Esophagus (tissue), 2 donors: ENCODE measurements around the gene IPO4. TPM values are rescaled to one million over a fixed set of nuclear protein-coding genes. Genes with fewer than 3 reads are reported as not detected.
"Not testable (repeated sequence)": the region's sequence is repeated elsewhere in the genome, so short reads cannot be mapped to it uniquely, and the experiment has no call there.

ENCODE experiments used
- H3K27ac ChIP-seq, 2 donors: one replicate each; pipeline ENCODE4 v1.5.1; 2013; ENCODE audit warnings: low read depth in 2 of 2, mild to moderate bottlenecking in 2 of 2, inconsistent platforms in 1 of 2, low read length in 1 of 2, moderate library complexity in 1 of 2
- H3K27me3 ChIP-seq, 2 donors: one replicate each; pipeline ENCODE4 v1.6.1; 2013; ENCODE audit warnings: low read length in 2 of 2, control low read depth in 1 of 2, mild to moderate bottlenecking in 1 of 2; ENCODE audit not compliant: insufficient read depth in 2 of 2, control insufficient read depth in 1 of 2
- H3K36me3 ChIP-seq, 2 donors: one replicate each; pipeline ENCODE4 v1.6.1; 2013; ENCODE audit warnings: low read length in 1 of 2; ENCODE audit not compliant: control insufficient read depth in 2 of 2, insufficient read depth in 2 of 2
- H3K4me1 ChIP-seq, 2 donors: one replicate each; pipeline ENCODE4 v1.6.1; 2013; ENCODE audit warnings: low read length in 1 of 2; ENCODE audit not compliant: control insufficient read depth in 2 of 2, insufficient read depth in 2 of 2
- H3K4me3 ChIP-seq, 2 donors: one replicate each; pipeline ENCODE4 v1.5.1; 2013; ENCODE audit warnings: low read length in 2 of 2, mild to moderate bottlenecking in 2 of 2, low read depth in 1 of 2, moderate library complexity in 1 of 2
- H3K9me3 ChIP-seq, 2 donors: one replicate each; pipeline ENCODE4 v1.6.1; 2013; ENCODE audit warnings: mild to moderate bottlenecking in 2 of 2, low read depth in 1 of 2, low read length in 1 of 2, moderate library complexity in 1 of 2; ENCODE audit not compliant: control insufficient read depth in 2 of 2, insufficient read depth in 1 of 2
- WGBS, 2 donors: extraction: QIAGEN DNeasy Blood & Tissue Kit; methylation state at CpG; one replicate each; pipeline ENCODE4 v1.1.7; 2013; 5-methylcytosine and 5-hydroxymethylcytosine counted together
- polyA plus RNA-seq, 2 donors: library from polyadenylated mRNA; stranded (reverse); fragments of 200-250 nt; gene quantifications; one replicate each; pipeline ENCODE4 v1.2.3, GENCODE V29; 2013
- donor health status: healthy with polysubstance abuse.
- donor health status: Bipolar disorder and iron deficiency.

IPO4 gene
- polyA plus RNA-seq, 2 donors = 12.3 to 23.5 TPM

- no peak overlapping the region for H3K27ac ChIP-seq
- no peaks in the 10 kb centered on the region for H3K9me3 ChIP-seq
- peaks cover 23 to 25% of the 10 kb centered on the region in 2 donors for H3K36me3 ChIP-seq
- H3K4me3 ChIP-seq = no peak overlapping the region
- H3K27me3 ChIP-seq = no peaks in the 10 kb centered on the region
- no peaks in the 10 kb centered on the region for H3K4me1 ChIP-seq
- WGBS, 2 donors = 97% methylated on average over 11 of the region's 11 CpGs
Observed at GRCh38 chr14:24206260-24207103, 17.9 kb upstream of the IPO4 start.

DNA sequence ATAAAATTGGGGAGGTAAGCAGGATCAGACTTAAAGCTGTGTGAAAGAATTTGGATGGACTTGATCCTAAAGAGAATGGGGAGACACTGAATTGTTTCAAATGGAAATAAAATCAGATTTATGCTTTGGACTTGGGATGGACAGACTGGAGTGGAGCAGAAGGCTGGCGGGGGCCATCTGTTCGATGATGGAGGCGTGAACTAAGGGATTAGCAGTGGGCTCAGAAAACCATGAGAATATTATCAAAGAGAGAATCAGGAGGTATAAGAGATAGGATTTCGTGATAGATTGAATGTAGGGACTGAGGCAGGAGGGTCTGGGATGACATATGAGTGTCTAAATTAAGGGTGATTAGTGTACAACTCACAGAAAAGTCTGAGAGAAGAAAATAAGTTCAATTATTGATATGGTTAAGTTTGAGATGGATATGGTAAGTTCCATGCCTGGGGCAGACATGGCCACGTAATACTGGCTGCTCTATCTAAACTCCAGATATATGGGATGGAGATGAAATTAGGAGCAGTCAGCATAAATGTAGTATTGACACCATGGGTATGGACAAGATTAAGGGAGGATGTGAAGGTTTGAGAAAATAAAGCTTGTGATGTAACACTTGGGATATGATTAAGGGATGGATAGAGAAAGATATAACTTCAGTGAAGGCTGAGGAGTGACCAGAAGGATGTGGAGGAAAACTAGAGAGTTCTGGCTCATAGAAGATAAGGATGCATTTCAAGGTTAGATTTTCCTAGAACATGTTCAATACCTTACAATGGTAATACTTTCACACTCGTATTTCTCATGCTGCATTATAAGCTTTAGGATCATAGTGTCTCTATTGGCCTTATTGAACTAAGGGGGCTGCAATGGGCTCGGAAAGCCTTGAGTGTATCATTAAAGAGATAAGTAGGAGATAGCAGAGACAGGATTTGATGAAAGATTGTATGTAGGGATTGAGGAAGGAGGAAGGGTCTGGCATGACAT is 15.8 kb upstream of the IPO4 start:
- no peak overlapping the region for H3K27ac ChIP-seq
- peaks cover 9 to 14% of the 10 kb centered on the region in 2 donors for H3K36me3 ChIP-seq
- no peaks in the 10 kb centered on the region for H3K27me3 ChIP-seq
- H3K4me3 ChIP-seq = no peak overlapping the region
- WGBS, 2 donors = 90 to 95% methylated on average over 7 of the region's 7 CpGs
- H3K9me3 ChIP-seq = no peaks in the 10 kb centered on the region
- H3K4me1 ChIP-seq = no peaks in the 10 kb centered on the region

- not testable (repeated sequence) for H3K36me3 ChIP-seq, H3K27ac ChIP-seq, H3K27me3 ChIP-seq, H3K9me3 ChIP-seq, H3K4me3 ChIP-seq, H3K4me1 ChIP-seq
- 96 to 97% methylated on average over 16 of the region's 16 CpGs for WGBS, 2 donors
Observed at GRCh38 chr14:24203249-24203886, 14.8 kb upstream of the IPO4 start.

GRCh38 chr14:24202538-24202937 is 13.9 kb upstream of the IPO4 start:
- not testable (repeated sequence) for H3K4me1 ChIP-seq, H3K9me3 ChIP-seq, H3K4me3 ChIP-seq, H3K27ac ChIP-seq, H3K36me3 ChIP-seq, H3K27me3 ChIP-seq
- 91 to 94% methylated on average over 8 of the region's 8 CpGs for WGBS, 2 donors

- 84 to 86% methylated on average over 7 of the region's 7 CpGs for WGBS, 2 donors
- Histone ChIP-seq H3K27ac (no peak overlapping the region), H3K4me1 (peaks cover 0 to 3% of the 10 kb centered on the region in 2 donors), H3K9me3 (no peaks in the 10 kb centered on the region), H3K36me3 (no peaks in the 10 kb centered on the region), H3K4me3 (no peak overlapping the region), H3K27me3 (no peaks in the 10 kb centered on the region)
Observed at GRCh38 chr14:24198814-24199524, 10.4 kb upstream of the IPO4 start.

DNA sequence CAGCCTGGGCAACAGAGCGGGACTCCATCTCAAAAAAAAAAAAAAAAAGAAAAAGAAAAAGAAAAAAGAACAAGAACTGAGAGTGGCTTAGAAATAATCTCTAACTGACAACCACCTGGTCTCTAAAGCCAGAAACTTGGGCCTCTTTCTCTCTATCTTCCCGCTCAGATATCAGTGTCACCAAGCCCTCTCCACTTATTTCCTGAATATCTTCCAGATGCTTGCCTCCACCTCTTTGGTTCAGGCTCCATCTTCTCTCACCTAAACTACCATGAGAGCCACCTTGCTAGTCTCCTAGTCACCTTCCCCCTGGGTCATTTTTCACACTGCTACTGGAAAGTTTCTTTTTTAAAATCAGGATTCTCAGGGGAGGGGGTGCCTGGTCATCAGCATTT is 8.4 kb upstream of the IPO4 start:
- no peaks in the 10 kb centered on the region for H3K27me3 ChIP-seq
- no peak overlapping the region for H3K27ac ChIP-seq
- 90 to 95% methylated on average over 2 of the region's 2 CpGs for WGBS, 2 donors
- peaks cover 0 to 3% of the 10 kb centered on the region in 2 donors for H3K4me1 ChIP-seq
- no peaks in the 10 kb centered on the region for H3K9me3 ChIP-seq
- H3K4me3 ChIP-seq = no peak overlapping the region
- peaks cover 0 to 9% of the 10 kb centered on the region in 2 donors for H3K36me3 ChIP-seq

GRCh38 chr14:24196071-24197055 is 7.7 kb upstream of the IPO4 start:
- Histone ChIP-seq H3K36me3 (peaks cover 0 to 14% of the 10 kb centered on the region in 2 donors), H3K27ac (peak overlapping the region; percentile 93 to 94), H3K27me3 (no peaks in the 10 kb centered on the region), H3K4me3 (peak overlapping the region; percentile 71 to 81), H3K4me1 (peaks cover 0 to 3% of the 10 kb centered on the region in 2 donors), H3K9me3 (no peaks in the 10 kb centered on the region)
- WGBS, 2 donors = 29 to 35% methylated on average over 33 of the region's 33 CpGs
